ENCODE measurements around the gene MIGA1.
"Not testable (repeated sequence)": the region's sequence is repeated elsewhere in the genome, so short reads cannot be mapped to it uniquely, and the experiment has no call there.

Gene MIGA1

GRCh38 chr1:77802026-77802425 is 22.6 kb downstream of the MIGA1 start:
- H3K4me3 ChIP-seq (ENCODE audit: low read depth, low read length): no peak overlapping the region
- DNase-seq (ENCODE audit: low read depth): no peak
- TF ChIP-seq, protein P1, sequence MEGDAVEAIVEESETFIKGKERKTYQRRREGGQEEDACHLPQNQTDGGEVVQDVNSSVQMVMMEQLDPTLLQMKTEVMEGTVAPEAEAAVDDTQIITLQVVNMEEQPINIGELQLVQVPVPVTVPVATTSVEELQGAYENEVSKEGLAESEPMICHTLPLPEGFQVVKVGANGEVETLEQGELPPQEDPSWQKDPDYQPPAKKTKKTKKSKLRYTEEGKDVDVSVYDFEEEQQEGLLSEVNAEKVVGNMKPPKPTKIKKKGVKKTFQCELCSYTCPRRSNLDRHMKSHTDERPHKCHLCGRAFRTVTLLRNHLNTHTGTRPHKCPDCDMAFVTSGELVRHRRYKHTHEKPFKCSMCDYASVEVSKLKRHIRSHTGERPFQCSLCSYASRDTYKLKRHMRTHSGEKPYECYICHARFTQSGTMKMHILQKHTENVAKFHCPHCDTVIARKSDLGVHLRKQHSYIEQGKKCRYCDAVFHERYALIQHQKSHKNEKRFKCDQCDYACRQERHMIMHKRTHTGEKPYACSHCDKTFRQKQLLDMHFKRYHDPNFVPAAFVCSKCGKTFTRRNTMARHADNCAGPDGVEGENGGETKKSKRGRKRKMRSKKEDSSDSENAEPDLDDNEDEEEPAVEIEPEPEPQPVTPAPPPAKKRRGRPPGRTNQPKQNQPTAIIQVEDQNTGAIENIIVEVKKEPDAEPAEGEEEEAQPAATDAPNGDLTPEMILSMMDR (IDR thresholded peaks at IDR 0.05; ENCODE audit: low read depth, low read length, missing control alignments): no peak

DNA sequence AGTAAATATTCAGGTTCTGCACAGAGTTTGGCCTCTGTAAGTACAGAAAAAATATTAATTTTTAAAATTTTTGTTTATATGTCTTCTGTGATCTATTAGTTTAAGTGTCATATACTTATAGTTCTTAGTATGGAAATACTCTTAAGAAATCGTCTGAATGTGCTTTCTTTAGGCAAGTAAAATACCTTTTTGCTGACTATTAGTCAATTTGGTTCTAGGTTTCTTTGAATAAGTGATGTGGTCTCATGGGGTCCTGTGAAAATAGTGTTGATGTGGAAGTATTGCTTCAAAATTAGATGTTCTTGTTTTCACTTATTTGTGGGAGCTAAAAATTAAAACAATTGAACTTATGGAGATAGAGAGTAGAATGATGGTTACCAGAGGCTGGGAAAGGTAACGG is 23.9 kb downstream of the MIGA1 start:
- no peak for DNase-seq (ENCODE audit: low read depth)
- TF ChIP-seq, protein P1 (IDR thresholded peaks at IDR 0.05; ENCODE audit: low read depth, low read length, missing control alignments): no peak
- no peak overlapping the region for H3K4me3 ChIP-seq (ENCODE audit: low read depth, low read length)

GRCh38 chr1:77809787-77810462 is 30.5 kb downstream of the MIGA1 start:
- not testable (repeated sequence) for H3K4me3 ChIP-seq (ENCODE audit: low read depth, low read length); DNase-seq (ENCODE audit: low read depth)

DNA sequence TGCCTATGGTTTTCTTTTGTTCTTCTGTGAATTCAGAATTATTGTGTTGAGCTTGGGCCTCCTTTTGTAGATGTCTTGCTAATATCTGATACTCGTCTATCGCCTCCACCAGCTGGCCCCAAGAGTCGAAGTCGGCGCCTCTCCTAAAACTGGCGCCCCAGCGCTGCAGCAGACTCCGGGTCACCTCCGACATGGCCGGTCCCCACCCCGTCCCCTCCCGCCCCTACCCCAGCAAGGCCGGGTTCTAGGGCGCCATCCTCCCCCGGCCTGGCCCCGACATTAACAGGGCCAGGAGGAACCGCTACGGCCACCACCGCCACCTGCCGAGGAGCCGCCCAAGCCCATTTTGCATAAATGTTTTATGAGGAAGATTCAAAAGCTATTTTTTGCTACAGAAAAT is 32.1 kb downstream of the MIGA1 start:
- H3K4me3 ChIP-seq (ENCODE audit: low read depth, low read length); DNase-seq (ENCODE audit: low read depth): not testable (repeated sequence)

- no peak overlapping the region for H3K4me3 ChIP-seq (ENCODE audit: low read depth, low read length)
- TF ChIP-seq, protein P1 (IDR thresholded peaks at IDR 0.05; ENCODE audit: low read depth, low read length, missing control alignments): no peak
- DNase-seq (ENCODE audit: low read depth): no peak
Observed at GRCh38 chr1:77817368-77818209, 38.1 kb downstream of the MIGA1 start.

- no peak for DNase-seq (ENCODE audit: low read depth)
- no peak overlapping the region for H3K4me3 ChIP-seq (ENCODE audit: low read depth, low read length)
- TF ChIP-seq, protein P1 (IDR thresholded peaks at IDR 0.05; ENCODE audit: low read depth, low read length, missing control alignments): no peak
Observed at GRCh38 chr1:77820121-77820520, 40.7 kb downstream of the MIGA1 start.

DNA sequence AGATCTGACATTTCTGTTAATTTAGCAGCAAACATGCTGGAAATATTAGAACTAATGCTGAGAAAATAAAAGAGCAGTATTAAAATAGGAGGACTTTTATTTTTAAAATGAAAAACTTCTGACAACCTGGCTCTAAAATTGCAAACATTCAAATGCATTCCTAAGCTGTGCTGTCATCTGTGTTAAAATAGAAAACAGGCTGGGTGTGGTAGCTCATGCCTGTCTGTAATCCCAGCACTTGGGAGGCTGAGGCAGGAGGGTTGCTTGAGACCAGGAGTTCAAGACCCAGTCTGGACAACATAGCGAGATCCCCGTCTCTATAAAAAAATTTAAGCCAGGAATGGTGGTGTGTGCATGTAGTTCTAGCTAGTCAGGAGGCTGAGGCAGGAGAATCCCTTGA is 44.6 kb downstream of the MIGA1 start:
- TF ChIP-seq, protein P1 (IDR thresholded peaks at IDR 0.05; ENCODE audit: low read depth, low read length, missing control alignments): no peak
- no peak overlapping the region for H3K4me3 ChIP-seq (ENCODE audit: low read depth, low read length)
- DNase-seq (ENCODE audit: low read depth): no peak

DNA sequence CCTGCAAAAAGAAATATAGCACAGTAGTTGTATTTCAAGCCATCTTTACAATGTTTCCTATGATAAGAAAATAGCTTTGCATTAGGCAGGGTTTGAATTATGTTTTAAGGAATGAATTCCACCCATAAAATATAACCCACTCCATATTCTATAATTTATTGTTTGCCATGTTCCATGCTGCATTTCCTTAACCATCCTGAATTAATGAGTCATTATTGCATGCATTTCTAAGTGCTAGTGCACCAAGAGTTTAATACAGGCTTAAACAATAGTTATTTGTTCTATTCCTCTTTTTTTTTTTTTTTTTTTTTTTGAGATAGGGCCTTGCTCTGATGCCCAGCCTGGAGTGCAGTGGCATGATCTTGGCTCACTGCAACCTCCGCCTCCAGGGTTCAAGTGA is 45.2 kb downstream of the MIGA1 start:
- H3K4me3 ChIP-seq (ENCODE audit: low read depth, low read length): no peak overlapping the region
- TF ChIP-seq, protein P1 (IDR thresholded peaks at IDR 0.05; ENCODE audit: low read depth, low read length, missing control alignments): no peak
- no peak for DNase-seq (ENCODE audit: low read depth)
